ENCODE measurements around the gene ARID5B.

ARID5B gene

GRCh38 chr10:61952028-61952674 lies 50.7 kb downstream of the ARID5B start:
- no peak for TF ChIP-seq SUZ12 (IDR thresholded peaks at IDR 0.05; ENCODE audit: extremely low read depth, insufficient read depth, insufficient read length)
- TF ChIP-seq ZNF274 (IDR thresholded peaks at IDR 0.05; ENCODE audit: low read depth, low read length), result no peak
- no peak for TF ChIP-seq YY1 (IDR thresholded peaks at IDR 0.05; ENCODE audit: insufficient read depth, insufficient read length)
- no peak for DNase-seq (ENCODE audit: low read depth, low spot score)
- H3K4me1 ChIP-seq (ENCODE audit: insufficient read depth, insufficient read length), result no peaks in the 10 kb centered on the region
- no peak overlapping the region for H3K4me3 ChIP-seq (ENCODE audit: insufficient read length, low read depth)
- no peaks in the 10 kb centered on the region for H3K27me3 ChIP-seq (ENCODE audit: insufficient read depth, insufficient read length)
- H3K9ac ChIP-seq (ENCODE audit: insufficient read length, low read depth), result no peak overlapping the region
- no peaks in the 10 kb centered on the region for H3K36me3 ChIP-seq (ENCODE audit: insufficient read depth, insufficient read length, low read length)
- no peaks in the 10 kb centered on the region for H3K9me3 ChIP-seq (ENCODE audit: insufficient read depth, low read length)

DNA sequence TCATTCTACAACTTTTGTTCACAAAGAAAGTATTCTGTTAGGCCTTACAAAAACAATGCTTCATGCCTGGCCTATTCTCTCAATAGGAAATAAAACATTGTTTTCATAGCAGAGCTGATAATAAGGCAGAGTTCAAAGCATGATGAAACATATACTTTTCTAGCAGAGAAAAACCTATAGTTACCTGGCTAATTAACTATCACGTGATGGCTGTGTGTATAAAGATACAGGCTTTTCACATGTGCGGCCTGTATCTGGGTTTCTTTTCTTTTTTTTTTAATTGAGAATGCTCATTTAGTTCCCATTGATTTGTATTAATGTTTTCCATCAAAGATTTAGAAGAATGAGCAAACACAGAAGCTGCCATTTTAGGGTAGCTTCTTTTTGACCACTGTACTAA lies 51.7 kb downstream of the ARID5B start:
- Histone ChIP-seq H3K36me3 (ENCODE audit: insufficient read depth, insufficient read length, low read length) (no peaks in the 10 kb centered on the region), H3K9me3 (ENCODE audit: insufficient read depth, low read length) (no peaks in the 10 kb centered on the region), H3K27me3 (ENCODE audit: insufficient read depth, insufficient read length) (no peaks in the 10 kb centered on the region), H3K4me3 (ENCODE audit: insufficient read length, low read depth) (no peak overlapping the region), H3K9ac (ENCODE audit: insufficient read length, low read depth) (no peak overlapping the region), H3K4me1 (ENCODE audit: insufficient read depth, insufficient read length) (no peaks in the 10 kb centered on the region)
- no peak for DNase-seq (ENCODE audit: low read depth, low spot score)
- TF ChIP-seq ZNF274 (IDR thresholded peaks at IDR 0.05; ENCODE audit: low read depth, low read length) (no peak), SUZ12 (IDR thresholded peaks at IDR 0.05; ENCODE audit: extremely low read depth, insufficient read depth, insufficient read length) (no peak), YY1 (IDR thresholded peaks at IDR 0.05; ENCODE audit: insufficient read depth, insufficient read length) (no peak)

DNA sequence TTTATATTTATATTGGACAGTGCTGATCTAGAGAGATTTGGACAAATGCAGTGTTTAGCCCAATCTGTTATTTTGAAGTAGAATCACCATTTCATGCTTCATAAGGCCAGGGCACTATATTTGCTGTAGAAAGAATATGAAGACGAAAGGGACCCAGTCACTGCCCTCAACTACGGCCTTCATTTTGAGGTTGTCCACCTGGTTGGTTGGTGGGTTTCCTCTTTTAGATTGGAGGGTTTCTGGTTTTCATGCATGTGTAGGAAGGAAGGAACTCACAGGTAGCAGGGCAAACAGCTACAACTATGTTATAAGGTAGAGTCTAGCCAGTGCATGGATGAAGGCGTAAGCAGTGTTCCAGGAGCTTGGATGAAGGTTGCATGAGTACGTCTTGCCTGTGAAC lies 56.3 kb downstream of the ARID5B start:
- Histone ChIP-seq H3K9ac (ENCODE audit: insufficient read length, low read depth) (no peak overlapping the region), H3K27me3 (ENCODE audit: insufficient read depth, insufficient read length) (no peaks in the 10 kb centered on the region), H3K4me3 (ENCODE audit: insufficient read length, low read depth) (no peak overlapping the region), H3K4me1 (ENCODE audit: insufficient read depth, insufficient read length) (no peaks in the 10 kb centered on the region), H3K9me3 (ENCODE audit: insufficient read depth, low read length) (no peaks in the 10 kb centered on the region), H3K36me3 (ENCODE audit: insufficient read depth, insufficient read length, low read length) (no peaks in the 10 kb centered on the region)
- TF ChIP-seq SUZ12 (IDR thresholded peaks at IDR 0.05; ENCODE audit: extremely low read depth, insufficient read depth, insufficient read length) (no peak), YY1 (IDR thresholded peaks at IDR 0.05; ENCODE audit: insufficient read depth, insufficient read length) (no peak), ZNF274 (IDR thresholded peaks at IDR 0.05; ENCODE audit: low read depth, low read length) (no peak)
- DNase-seq (ENCODE audit: low read depth, low spot score), result no peak

DNA sequence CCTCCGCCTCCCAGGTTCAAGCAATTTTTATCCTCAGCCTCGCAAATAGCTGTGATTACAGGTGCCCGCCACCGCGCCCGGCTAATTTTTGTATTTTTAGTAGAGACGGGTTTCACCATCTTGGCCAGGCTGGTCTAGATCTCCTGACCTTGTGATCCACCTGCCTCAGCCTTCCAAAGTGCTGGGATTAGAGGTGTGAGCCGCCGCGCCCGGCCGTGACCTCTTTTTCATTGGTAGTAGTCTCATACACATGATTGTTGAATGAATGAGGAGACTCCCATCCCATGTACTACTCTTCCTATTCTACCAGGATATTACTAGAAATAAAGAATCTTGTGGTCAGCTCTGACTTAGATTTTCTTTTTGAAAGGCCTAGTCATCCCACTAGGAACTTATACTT lies 56.8 kb downstream of the ARID5B start:
- TF ChIP-seq SUZ12 (IDR thresholded peaks at IDR 0.05; ENCODE audit: extremely low read depth, insufficient read depth, insufficient read length) (no peak), ZNF274 (IDR thresholded peaks at IDR 0.05; ENCODE audit: low read depth, low read length) (no peak), YY1 (IDR thresholded peaks at IDR 0.05; ENCODE audit: insufficient read depth, insufficient read length) (no peak)
- H3K9me3 ChIP-seq (ENCODE audit: insufficient read depth, low read length), result no peaks in the 10 kb centered on the region
- no peak overlapping the region for H3K9ac ChIP-seq (ENCODE audit: insufficient read length, low read depth)
- no peaks in the 10 kb centered on the region for H3K27me3 ChIP-seq (ENCODE audit: insufficient read depth, insufficient read length)
- no peaks in the 10 kb centered on the region for H3K36me3 ChIP-seq (ENCODE audit: insufficient read depth, insufficient read length, low read length)
- no peak overlapping the region for H3K4me3 ChIP-seq (ENCODE audit: insufficient read length, low read depth)
- DNase-seq (ENCODE audit: low read depth, low spot score), result no peak
- H3K4me1 ChIP-seq (ENCODE audit: insufficient read depth, insufficient read length), result no peaks in the 10 kb centered on the region

DNA sequence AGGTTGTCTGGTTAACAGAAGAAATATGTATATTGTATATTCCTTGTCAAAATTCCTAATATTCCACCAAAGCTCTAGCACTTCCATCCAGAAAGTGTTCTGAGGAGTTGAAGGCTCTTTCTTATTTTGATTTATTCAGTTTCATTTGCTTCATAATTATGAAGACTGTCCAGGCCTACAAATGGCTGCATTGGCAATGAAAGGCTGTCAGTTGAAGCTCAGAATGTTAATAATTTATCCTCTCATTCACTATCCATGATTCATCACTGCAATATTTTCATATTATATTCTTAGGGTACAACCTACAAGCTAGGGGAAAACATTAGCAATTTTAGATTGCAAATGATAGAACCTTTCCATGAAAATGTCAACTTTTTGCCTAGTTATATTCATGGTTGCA lies 57.3 kb downstream of the ARID5B start:
- Histone ChIP-seq H3K9ac (ENCODE audit: insufficient read length, low read depth) (no peak overlapping the region), H3K9me3 (ENCODE audit: insufficient read depth, low read length) (no peaks in the 10 kb centered on the region), H3K4me3 (ENCODE audit: insufficient read length, low read depth) (no peak overlapping the region), H3K4me1 (ENCODE audit: insufficient read depth, insufficient read length) (no peaks in the 10 kb centered on the region), H3K36me3 (ENCODE audit: insufficient read depth, insufficient read length, low read length) (no peaks in the 10 kb centered on the region), H3K27me3 (ENCODE audit: insufficient read depth, insufficient read length) (no peaks in the 10 kb centered on the region)
- TF ChIP-seq SUZ12 (IDR thresholded peaks at IDR 0.05; ENCODE audit: extremely low read depth, insufficient read depth, insufficient read length) (no peak), YY1 (IDR thresholded peaks at IDR 0.05; ENCODE audit: insufficient read depth, insufficient read length) (no peak), ZNF274 (IDR thresholded peaks at IDR 0.05; ENCODE audit: low read depth, low read length) (no peak)
- no peak for DNase-seq (ENCODE audit: low read depth, low spot score)

GRCh38 chr10:61959814-61960213 lies 58.3 kb downstream of the ARID5B start:
- no peaks in the 10 kb centered on the region for H3K36me3 ChIP-seq (ENCODE audit: insufficient read depth, insufficient read length, low read length)
- no peak overlapping the region for H3K9ac ChIP-seq (ENCODE audit: insufficient read length, low read depth)
- no peaks in the 10 kb centered on the region for H3K9me3 ChIP-seq (ENCODE audit: insufficient read depth, low read length)
- no peak for TF ChIP-seq ZNF274 (IDR thresholded peaks at IDR 0.05; ENCODE audit: low read depth, low read length)
- no peak for TF ChIP-seq YY1 (IDR thresholded peaks at IDR 0.05; ENCODE audit: insufficient read depth, insufficient read length)
- no peak for TF ChIP-seq SUZ12 (IDR thresholded peaks at IDR 0.05; ENCODE audit: extremely low read depth, insufficient read depth, insufficient read length)
- H3K27me3 ChIP-seq (ENCODE audit: insufficient read depth, insufficient read length), result no peaks in the 10 kb centered on the region
- H3K4me1 ChIP-seq (ENCODE audit: insufficient read depth, insufficient read length), result no peaks in the 10 kb centered on the region
- no peak for DNase-seq (ENCODE audit: low read depth, low spot score)
- H3K4me3 ChIP-seq (ENCODE audit: insufficient read length, low read depth), result no peak overlapping the region

DNA sequence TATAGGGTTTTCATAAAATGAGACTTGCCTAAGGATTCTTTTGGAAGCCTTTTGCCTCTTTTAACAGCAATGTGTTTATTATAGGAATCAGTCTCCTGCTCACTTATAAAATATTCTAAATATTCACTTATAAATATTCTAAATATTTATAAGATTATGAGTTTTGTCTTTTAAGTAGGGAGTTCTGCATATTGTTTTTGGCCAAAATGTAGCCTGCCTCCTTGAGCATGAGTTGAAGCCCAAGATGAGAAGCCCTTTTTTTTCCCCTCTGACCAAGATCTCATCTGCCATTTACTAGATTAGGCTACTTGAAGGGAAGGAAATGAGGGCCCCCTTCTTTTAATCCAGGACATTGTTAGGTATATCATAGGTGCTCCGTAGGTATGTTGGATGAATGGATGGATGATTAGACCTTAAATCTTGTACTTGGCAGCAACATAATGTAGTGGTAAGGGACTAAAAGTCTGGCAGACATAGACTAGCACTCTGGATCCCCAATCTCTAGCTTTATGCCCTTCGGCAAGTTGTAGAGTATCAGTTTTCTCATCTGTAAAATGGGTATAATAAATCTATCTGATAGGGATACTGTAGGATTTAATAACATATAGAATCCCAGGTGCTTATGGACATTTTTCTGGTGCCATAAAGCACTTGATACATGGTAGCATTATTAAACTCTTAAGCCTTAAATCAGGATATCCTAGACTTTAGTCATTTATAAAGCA lies 59.1 kb downstream of the ARID5B start:
- no peaks in the 10 kb centered on the region for H3K4me1 ChIP-seq (ENCODE audit: insufficient read depth, insufficient read length)
- H3K36me3 ChIP-seq (ENCODE audit: insufficient read depth, insufficient read length, low read length), result no peaks in the 10 kb centered on the region
- H3K27me3 ChIP-seq (ENCODE audit: insufficient read depth, insufficient read length), result no peaks in the 10 kb centered on the region
- no peak for DNase-seq (ENCODE audit: low read depth, low spot score)
- H3K4me3 ChIP-seq (ENCODE audit: insufficient read length, low read depth), result no peak overlapping the region
- H3K9me3 ChIP-seq (ENCODE audit: insufficient read depth, low read length), result no peaks in the 10 kb centered on the region
- TF ChIP-seq YY1 (IDR thresholded peaks at IDR 0.05; ENCODE audit: insufficient read depth, insufficient read length), result no peak
- no peak for TF ChIP-seq SUZ12 (IDR thresholded peaks at IDR 0.05; ENCODE audit: extremely low read depth, insufficient read depth, insufficient read length)
- no peak for TF ChIP-seq ZNF274 (IDR thresholded peaks at IDR 0.05; ENCODE audit: low read depth, low read length)
- no peak overlapping the region for H3K9ac ChIP-seq (ENCODE audit: insufficient read length, low read depth)

All from NT2/D1 (cell line).